ENCODE measurements around the gene ATP11A. TPM values are rescaled to one million over a fixed set of nuclear protein-coding genes. Genes with fewer than 3 reads are reported as not detected.

ATP11A gene
- total and polyA plus RNA-seq, 10 of the 15 experiments (the other 5 are each of a cell fraction or from before 2014, with no cell fraction given), result 1.4 to 69.6 (median 14.4) TPM

DNA sequence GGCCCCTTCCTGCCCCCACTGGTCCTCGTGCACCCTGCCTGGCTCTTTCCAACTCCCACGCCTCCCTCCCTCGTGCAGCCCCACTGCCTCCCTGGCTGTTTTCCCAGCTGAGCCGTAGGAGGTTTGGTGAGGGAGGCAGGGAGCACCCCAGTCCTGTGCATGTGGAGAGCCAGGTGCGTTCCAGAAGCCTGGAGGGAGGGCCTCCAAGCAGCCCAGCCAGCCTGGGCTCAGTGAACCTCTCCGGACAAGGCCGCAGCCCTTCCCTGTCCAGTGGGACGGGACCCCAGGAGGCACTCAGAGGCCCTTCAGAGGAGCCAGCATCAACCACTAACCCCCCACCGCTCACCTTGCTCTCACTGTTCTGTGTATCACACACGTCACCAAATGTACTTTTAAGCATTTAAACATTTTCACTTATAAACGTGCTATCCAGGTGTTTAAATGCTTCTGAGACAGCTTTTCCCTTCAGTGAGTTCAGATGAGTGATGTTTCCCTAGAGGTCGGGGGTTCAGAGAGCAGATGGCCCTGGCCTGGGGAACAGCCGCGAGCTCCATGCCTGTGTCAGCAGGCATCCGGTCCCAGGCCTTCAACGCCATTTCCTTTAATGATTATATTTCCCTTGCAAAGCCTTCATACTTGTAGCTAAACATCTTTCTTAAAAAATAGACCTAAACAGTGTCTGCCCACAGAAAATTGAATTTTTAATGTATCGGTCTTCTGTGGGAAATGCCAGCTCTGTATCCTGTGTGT is 122.6 kb downstream of the ATP11A start (continued):
- TF ChIP-seq, protein P1, sequence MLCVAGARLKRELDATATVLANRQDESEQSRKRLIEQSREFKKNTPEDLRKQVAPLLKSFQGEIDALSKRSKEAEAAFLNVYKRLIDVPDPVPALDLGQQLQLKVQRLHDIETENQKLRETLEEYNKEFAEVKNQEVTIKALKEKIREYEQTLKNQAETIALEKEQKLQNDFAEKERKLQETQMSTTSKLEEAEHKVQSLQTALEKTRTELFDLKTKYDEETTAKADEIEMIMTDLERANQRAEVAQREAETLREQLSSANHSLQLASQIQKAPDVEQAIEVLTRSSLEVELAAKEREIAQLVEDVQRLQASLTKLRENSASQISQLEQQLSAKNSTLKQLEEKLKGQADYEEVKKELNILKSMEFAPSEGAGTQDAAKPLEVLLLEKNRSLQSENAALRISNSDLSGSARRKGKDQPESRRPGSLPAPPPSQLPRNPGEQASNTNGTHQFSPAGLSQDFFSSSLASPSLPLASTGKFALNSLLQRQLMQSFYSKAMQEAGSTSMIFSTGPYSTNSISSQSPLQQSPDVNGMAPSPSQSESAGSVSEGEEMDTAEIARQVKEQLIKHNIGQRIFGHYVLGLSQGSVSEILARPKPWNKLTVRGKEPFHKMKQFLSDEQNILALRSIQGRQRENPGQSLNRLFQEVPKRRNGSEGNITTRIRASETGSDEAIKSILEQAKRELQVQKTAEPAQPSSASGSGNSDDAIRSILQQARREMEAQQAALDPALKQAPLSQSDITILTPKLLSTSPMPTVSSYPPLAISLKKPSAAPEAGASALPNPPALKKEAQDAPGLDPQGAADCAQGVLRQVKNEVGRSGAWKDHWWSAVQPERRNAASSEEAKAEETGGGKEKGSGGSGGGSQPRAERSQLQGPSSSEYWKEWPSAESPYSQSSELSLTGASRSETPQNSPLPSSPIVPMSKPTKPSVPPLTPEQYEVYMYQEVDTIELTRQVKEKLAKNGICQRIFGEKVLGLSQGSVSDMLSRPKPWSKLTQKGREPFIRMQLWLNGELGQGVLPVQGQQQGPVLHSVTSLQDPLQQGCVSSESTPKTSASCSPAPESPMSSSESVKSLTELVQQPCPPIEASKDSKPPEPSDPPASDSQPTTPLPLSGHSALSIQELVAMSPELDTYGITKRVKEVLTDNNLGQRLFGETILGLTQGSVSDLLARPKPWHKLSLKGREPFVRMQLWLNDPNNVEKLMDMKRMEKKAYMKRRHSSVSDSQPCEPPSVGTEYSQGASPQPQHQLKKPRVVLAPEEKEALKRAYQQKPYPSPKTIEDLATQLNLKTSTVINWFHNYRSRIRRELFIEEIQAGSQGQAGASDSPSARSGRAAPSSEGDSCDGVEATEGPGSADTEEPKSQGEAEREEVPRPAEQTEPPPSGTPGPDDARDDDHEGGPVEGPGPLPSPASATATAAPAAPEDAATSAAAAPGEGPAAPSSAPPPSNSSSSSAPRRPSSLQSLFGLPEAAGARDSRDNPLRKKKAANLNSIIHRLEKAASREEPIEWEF (IDR thresholded peaks at IDR 0.05; ENCODE audit: insufficient replicate concordance, low read depth, low read length), result no peak
- no peak for TF ChIP-seq POLR2AphosphoS2 (IDR thresholded peaks at IDR 0.05; ENCODE audit: low read depth, low read length)
- no peak for TF ChIP-seq SREBF1 (IDR thresholded peaks at IDR 0.05; ENCODE audit: low read length)
- no peak for TF ChIP-seq DPF2 (IDR thresholded peaks at IDR 0.05)
- TF ChIP-seq, protein P2, sequence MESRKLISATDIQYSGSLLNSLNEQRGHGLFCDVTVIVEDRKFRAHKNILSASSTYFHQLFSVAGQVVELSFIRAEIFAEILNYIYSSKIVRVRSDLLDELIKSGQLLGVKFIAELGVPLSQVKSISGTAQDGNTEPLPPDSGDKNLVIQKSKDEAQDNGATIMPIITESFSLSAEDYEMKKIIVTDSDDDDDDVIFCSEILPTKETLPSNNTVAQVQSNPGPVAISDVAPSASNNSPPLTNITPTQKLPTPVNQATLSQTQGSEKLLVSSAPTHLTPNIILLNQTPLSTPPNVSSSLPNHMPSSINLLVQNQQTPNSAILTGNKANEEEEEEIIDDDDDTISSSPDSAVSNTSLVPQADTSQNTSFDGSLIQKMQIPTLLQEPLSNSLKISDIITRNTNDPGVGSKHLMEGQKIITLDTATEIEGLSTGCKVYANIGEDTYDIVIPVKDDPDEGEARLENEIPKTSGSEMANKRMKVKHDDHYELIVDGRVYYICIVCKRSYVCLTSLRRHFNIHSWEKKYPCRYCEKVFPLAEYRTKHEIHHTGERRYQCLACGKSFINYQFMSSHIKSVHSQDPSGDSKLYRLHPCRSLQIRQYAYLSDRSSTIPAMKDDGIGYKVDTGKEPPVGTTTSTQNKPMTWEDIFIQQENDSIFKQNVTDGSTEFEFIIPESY (IDR thresholded peaks at IDR 0.05), result no peak
- no peak for TF ChIP-seq CBFB (IDR thresholded peaks at IDR 0.05; ENCODE audit: low read depth)
- TF ChIP-seq IKZF2 (IDR thresholded peaks at IDR 0.05), result no peak
- TF ChIP-seq SREBF2 (IDR thresholded peaks at IDR 0.05; ENCODE audit: low read length), result no peak
- TF ChIP-seq, protein P3, sequence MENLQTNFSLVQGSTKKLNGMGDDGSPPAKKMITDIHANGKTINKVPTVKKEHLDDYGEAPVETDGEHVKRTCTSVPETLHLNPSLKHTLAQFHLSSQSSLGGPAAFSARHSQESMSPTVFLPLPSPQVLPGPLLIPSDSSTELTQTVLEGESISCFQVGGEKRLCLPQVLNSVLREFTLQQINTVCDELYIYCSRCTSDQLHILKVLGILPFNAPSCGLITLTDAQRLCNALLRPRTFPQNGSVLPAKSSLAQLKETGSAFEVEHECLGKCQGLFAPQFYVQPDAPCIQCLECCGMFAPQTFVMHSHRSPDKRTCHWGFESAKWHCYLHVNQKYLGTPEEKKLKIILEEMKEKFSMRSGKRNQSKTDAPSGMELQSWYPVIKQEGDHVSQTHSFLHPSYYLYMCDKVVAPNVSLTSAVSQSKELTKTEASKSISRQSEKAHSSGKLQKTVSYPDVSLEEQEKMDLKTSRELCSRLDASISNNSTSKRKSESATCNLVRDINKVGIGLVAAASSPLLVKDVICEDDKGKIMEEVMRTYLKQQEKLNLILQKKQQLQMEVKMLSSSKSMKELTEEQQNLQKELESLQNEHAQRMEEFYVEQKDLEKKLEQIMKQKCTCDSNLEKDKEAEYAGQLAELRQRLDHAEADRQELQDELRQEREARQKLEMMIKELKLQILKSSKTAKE (IDR thresholded peaks at IDR 0.05; ENCODE audit: low read depth, poor library complexity, severe bottlenecking), result no peak
- no peak for TF ChIP-seq NFYA (IDR thresholded peaks at IDR 0.05; ENCODE audit: borderline replicate concordance, low read depth, low read length)

Measured in GM12878 (cell line).